Activated CD4-positive, CD25-positive, alpha-beta regulatory T cell (primary cell): Measurements from ENCODE around the gene KCNQ1.

Source experiments
- DNase-seq, 4 experiments: peaks; one replicate each; lab custom pipeline; 2025; lab: John Stamatoyannopoulos, UW

The KCNQ1 gene

GRCh38 chr11:2806351-2807024, 361.7 kb downstream of the KCNQ1 start:
- DNase-seq: no peak

- no peak for DNase-seq
These were observed 362.3 kb downstream of the KCNQ1 start for GRCh38 chr11:2807025-2807681.

- DNase-seq: no peak
These were observed 363.0 kb downstream of the KCNQ1 start for GRCh38 chr11:2807801-2808241.

- DNase-seq: no peak
These were observed 364.3 kb downstream of the KCNQ1 start for GRCh38 chr11:2808850-2809846.

GRCh38 chr11:2809854-2810253, 365.0 kb downstream of the KCNQ1 start:
- no peak for DNase-seq

GRCh38 chr11:2810411-2811205, 365.8 kb downstream of the KCNQ1 start:
- no peak for DNase-seq

GRCh38 chr11:2811206-2812091, 366.6 kb downstream of the KCNQ1 start:
- no peak for DNase-seq

GRCh38 chr11:2812371-2812991, 367.7 kb downstream of the KCNQ1 start:
- no peak for DNase-seq

- DNase-seq: no peak
These were observed 368.5 kb downstream of the KCNQ1 start for GRCh38 chr11:2813141-2813908.

GRCh38 chr11:2813968-2814367, 369.2 kb downstream of the KCNQ1 start:
- DNase-seq: no peak

- DNase-seq: no peak
These were observed 369.9 kb downstream of the KCNQ1 start for GRCh38 chr11:2814751-2815150.

GRCh38 chr11:2815762-2816496, 371.1 kb downstream of the KCNQ1 start:
- no peak for DNase-seq

- no peak for DNase-seq
These were observed 371.7 kb downstream of the KCNQ1 start for GRCh38 chr11:2816523-2816922.

GRCh38 chr11:2816941-2817421, 372.2 kb downstream of the KCNQ1 start:
- no peak for DNase-seq

- no peak for DNase-seq
These were observed 372.6 kb downstream of the KCNQ1 start for GRCh38 chr11:2817431-2817830.

- DNase-seq: no peak
These were observed 373.2 kb downstream of the KCNQ1 start for GRCh38 chr11:2818021-2818420.

GRCh38 chr11:2818503-2818902, 373.7 kb downstream of the KCNQ1 start:
- DNase-seq: no peak

GRCh38 chr11:2819316-2819715, 374.5 kb downstream of the KCNQ1 start:
- no peak for DNase-seq

- DNase-seq: no peak
These were observed 376.2 kb downstream of the KCNQ1 start for GRCh38 chr11:2820976-2821375.
